CD4-positive, alpha-beta T cell treated with Interleukin-17A for 4 hours (primary cell): ENCODE data around the gene TECPR1.

Experiments
- DNase-seq: peaks from one replicate; pipeline ENCODE4 v3.0.0-alpha.2; 2020; ENCODE audit warnings: mixed read lengths

TECPR1 gene

DNA sequence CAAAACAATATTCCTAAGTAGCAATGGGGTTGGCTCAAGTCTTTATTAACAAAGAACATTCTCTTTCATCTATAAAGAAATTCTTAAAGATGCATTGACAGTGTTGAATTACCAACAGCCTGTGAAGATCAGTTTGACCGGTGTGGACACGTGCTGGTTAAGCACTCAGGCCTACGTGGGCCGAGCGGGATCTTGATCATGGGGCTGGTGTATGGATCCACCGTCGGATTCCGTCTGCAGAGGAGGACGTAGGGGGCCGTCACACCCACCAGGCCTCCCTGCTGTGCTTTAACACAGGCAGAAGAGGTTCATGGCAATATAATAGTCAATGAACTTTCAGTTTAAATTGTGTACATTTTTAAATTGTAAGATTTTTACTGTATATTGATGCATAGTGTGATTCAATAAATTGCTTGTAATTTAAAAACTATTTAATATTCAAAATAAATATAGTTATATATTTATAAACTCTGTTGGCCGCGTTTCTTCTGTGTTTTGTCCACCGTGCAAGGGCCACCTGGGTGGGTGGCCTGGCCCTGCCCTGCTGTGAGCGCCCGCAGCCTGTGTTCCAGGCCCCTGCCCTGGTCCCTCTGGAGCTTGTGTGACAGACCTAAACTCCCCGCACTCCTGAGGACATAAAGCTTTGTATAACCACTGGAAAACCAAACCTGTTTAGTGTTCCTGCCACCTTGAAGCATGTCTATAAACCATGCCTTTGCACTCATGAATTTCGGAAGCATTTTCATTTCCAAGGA, 42.7 kb downstream of the TECPR1 start:
- DNase-seq: no peak

DNA sequence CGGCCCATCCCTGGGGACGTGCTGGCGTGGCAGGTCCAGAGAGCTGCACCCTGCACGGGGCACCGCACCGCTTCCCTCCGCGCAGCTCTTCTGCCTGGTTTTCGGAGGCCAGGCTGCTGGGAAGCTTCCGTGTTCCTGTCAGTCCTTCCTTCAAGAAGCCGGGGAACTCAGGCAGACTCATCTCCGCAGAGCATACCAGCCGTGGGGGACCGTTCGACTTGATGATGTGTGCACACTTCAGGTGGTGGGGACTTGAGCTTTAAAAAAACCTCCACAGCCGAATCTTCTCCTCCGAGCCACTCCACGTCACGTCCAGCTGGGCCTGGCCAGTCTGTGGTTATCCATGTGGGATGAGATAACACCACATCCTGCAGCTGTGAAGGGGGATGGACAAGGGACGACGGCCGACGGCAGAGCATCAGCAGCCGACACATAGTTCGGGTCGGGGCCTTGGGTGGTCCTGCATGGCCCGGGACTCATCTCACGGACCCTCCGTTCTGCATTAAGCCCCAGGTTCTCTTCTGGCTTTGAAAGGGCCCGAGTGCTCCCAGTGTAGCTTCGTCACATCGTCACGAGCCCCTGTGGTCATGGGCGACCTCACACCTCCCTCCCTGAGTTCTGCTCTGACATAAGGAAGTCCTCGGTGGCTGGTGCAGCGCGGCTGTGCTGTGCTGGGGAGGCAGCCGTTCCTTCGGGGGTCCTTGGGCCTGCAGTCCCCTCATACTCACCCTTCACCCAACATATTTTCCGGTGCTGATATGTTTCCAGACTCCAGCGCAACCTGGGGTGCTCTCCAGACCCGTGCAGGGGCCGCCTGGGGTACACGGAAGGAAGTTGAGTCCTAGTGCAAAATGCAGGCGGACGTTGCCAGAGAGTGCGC, 45.3 kb downstream of the TECPR1 start:
- DNase-seq: no peak

DNA sequence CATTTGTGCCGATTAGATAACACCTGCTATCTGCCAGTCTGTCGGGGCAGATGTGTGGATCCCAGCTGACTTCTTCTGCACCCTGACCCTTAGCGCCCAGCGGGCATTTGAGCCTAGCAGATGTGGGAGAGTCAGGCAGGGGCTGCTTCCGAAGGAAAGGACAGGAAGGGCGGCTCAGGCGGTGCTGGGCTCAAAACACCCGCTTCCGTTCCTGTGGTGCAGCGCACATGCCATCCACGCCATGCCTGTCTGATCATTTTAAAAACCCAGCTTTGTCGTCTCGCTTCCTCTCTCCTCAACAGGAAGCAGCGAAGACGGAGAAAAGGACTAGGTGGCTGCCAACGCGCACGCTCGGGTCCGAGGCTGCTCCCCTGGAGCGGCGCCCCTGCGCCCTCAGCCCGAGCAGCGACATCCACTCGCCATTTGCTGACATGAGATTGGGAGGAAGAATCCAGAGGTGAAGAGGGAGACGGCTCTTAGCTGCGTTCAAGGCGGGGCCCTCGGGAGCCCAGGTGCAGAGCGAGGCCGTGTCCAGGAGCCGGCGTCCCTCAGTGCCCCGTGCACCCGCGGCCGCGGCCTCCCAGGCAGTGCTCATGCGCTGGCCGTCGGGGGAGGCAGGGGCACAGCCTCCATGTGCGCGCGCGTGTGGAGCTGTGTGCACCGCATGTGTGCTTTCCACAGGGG, 46.7 kb downstream of the TECPR1 start:
- DNase-seq: no peak

DNA sequence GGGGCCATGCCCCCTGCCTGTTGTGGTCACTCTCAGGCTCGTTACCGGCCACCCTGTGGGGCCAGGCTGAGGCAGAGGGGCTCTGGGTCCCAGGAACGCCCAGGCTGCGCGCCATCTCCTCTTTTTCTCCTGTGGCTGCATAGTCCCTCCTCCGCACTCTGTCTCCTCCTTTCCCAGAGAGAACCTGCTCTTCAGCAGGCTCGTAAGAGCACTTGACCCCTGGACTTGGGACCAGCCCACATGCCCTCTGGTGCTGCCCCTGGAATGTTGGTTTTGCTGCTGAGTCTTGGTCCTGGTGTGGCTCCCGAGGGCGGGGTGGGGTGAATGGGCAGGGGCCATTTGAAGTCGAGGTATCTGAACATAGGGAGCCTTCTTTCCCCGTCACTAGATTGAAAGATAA, 47.4 kb downstream of the TECPR1 start:
- DNase-seq: no peak

DNA sequence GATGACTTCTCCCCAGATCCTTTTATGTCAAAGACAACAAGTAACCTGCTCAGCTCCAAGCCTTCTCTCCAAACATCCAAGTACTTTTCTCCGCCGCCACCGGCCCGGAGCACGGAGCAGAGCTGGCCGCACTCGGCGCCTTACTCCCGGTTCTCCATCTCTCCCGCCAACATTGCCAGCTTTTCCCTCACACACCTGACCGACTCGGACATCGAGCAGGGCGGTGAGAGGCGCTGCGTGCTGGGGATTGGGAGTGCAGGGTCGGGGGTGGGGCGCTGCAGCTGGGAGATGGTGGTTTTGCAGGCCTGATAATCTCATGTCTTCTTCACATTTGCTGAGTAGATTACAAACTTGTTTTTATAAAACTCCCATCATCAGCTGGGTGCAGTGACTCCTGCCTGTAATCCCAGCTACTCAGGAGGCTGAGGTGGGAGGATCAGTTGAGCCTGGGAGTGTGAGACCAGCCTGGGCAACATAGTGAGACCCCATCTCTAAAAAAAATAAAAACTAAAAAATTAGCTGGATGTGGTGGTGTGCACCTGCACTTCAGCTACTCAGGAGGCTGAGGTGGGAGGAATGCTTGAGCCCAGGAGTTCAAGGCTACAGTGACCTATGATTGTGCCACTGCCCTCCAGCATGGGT, 47.9 kb downstream of the TECPR1 start:
- no peak for DNase-seq

- peak; percentile 24 for DNase-seq
Observed at GRCh38 chr7:98203261-98203963, 48.6 kb downstream of the TECPR1 start.

- peak; percentile 78 for DNase-seq
Observed at GRCh38 chr7:98202367-98203195, 49.5 kb downstream of the TECPR1 start.

DNA sequence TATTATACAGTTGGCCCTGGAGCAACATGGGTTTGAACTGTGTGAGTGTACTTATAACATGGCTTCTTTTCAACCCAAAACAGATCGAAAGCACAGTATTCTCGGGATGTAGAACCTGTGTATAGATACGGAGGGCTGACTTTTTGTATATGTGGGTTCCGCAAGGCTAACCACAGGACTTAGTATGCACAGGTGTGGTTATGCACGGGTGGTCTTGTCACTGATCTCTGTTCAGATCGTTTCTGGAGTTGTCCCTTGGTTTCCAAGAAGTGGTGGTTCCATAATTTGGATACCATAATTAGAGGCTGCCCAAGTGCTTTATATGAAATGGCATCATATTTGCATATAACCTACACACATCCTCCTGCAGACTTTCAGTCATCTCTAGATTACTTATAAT, 51.7 kb downstream of the TECPR1 start:
- no peak for DNase-seq

- no peak for DNase-seq
Observed at GRCh38 chr7:98199131-98199530, 52.9 kb downstream of the TECPR1 start.

GRCh38 chr7:98196706-98197605, 55.1 kb downstream of the TECPR1 start:
- no peak for DNase-seq

DNA sequence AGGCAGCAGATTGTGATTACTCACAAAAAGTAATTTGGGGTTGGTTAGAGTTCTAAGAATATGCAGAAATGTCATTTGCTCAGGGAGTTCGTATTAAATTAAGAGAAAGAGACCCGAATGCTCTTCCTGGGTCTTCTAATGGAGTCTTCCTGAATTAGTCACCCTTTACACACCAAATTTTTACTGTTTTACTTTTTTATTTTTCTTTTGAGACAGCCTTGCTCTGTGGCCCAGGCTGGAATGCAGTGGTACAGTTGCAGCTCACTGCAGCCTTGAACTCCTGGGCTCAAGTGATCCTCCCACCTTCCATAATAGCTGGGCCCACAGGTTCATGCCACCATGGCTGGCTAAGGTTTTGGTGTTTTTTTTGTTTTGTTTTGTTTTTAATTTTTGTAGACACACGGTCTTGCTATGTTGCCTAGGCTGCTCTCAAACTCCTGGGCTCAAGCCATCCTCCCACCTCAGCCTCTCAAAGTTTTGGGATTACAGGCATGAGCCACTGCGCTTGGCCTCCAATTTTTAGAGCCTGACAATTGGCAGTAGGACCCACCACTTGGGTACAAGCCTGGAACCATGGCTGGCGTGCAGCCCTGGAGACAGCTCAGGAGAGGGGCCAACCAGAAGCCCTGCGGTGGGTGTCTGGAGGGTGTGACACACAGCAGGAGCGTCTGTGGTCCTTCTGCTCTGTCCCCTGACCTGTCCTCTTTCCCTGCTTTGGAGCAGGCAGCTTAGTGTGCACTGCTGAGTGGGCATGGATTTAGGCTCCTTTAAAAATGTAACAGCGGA, 57.2 kb downstream of the TECPR1 start:
- no peak for DNase-seq

DNA sequence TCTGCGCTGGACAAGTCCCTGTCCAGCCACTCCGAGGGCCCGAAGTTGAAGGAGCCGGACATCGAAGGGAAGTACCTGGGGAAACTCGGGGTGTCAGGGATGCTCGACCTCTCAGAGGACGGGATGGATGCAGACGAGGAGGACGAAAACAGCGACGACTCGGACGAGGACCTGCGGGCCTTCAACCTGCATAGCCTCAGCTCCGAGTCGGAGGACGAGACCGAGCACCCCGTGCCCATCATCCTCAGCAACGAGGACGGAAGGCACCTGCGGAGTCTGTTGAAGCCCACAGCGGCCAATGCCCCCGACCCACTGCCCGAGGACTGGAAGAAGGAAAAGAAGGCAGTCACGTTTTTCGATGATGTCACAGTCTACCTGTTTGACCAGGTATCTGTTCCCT, 57.8 kb downstream of the TECPR1 start:
- no peak for DNase-seq

DNA sequence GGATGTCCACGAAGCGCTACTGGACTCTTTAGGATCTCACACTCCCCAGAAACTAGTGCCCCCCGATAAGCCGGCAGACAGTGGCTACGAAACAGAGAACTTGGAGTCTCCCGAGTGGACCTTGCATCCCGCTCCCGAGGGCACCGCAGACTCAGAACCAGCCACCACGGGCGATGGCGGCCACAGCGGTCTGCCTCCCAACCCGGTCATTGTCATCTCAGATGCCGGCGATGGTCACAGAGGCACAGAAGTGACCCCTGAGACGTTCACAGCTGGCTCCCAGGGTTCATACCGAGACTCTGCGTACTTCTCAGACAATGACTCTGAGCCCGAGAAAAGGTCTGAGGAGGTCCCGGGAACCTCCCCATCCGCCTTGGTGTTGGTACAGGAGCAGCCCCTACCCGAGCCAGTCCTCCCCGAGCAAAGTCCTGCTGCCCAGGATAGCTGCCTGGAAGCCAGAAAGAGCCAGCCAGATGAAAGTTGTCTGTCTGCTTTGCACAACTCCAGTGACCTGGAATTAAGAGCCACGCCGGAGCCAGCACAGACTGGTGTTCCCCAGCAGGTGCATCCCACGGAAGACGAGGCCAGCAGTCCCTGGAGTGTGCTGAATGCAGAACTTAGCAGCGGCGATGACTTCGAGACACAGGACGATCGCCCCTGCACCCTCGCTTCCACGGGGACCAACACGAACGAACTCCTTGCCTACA, 58.4 kb downstream of the TECPR1 start:
- no peak for DNase-seq

DNA sequence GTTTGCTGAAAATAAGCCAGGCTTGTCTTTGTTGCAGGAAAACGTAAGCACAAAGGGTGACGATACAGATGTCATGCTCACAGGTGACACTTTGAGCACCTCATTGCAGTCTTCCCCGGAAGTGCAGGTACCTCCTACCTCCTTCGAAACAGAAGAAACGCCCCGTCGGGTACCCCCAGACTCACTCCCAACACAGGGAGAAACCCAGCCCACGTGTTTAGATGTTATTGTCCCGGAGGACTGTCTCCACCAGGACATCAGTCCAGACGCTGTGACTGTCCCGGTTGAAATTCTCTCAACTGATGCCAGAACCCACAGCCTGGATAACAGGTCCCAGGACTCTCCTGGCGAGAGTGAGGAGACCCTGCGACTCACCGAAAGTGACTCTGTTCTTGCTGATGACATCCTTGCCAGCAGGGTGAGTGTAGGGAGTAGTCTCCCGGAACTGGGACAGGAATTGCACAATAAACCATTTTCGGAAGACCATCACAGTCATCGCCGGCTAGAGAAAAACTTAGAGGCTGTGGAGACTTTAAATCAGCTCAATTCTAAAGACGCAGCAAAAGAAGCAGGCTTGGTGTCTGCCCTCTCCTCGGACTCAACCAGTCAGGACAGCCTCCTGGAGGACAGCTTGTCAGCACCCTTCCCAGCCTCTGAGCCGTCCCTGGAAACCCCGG, 59.1 kb downstream of the TECPR1 start:
- no peak for DNase-seq

DNA sequence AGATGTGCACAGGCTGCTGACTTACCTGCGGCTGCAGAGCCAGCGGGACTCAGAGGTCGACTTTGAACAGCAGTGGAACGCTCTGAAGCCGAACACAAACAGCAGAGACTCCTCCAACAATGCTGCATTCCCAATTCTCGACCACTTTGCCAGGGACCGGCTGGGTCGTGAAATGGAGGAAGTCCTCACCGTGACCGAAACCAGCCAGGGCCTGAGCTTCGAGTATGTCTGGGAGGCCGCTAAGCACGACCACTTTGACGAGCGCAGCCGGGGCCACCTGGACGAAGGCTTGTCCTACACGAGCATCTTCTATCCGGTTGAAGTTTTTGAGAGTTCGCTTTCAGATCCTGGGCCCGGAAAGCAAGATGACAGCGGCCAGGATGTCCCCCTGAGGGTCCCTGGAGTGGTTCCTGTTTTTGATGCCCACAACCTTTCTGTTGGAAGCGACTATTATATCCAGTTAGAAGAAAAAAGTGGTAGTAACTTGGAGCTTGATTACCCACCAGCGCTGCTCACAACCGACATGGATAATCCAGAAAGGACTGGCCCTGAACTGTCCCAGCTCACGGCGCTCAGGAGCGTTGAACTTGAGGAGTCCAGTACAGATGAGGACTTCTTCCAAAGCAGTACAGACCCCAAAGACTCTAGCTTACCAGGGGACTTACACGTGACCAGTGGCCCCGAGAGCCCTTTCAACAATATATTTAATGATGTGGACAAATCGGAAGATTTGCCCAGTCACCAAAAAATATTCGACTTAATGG, 60.2 kb downstream of the TECPR1 start:
- no peak for DNase-seq

DNA sequence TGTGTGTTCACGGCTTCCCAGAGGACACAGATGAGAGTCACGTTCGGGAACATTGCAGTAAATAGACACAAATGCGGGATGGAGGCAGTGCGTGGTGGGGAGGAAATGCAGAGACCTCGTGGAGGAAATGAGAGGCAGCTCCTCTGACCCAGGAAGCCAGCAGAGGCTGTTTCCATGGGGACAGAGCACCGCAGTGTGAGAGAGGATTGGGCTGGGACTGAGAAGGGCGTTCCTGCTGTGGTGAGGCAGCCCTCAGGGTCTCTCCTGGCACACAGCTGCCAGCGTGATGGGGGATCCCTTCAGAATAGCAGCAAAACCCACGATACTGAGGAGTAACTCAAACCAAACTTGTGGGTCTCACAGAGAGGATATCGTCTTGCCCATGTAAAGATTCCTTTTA, 62.5 kb downstream of the TECPR1 start:
- DNase-seq: no peak

DNA sequence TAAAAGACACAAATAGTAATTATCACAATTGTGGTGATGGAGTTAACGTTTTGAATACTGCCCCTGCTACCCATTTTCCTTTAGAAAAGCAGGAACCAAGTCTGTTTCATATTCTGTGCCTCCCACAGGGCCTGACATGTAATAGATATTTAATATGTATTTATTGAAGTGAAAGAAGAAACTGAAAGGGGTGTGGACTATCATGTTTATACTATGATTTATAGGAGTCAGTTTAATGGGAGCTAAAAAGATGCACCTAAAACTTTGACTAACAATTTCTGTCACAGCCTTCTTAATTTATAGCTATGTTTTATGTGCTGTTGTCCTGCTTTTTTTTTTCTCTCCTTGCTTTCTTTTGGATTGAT, 64.9 kb downstream of the TECPR1 start:
- DNase-seq: no peak
